ENCODE measurements around the gene CDKL5.

The CDKL5 gene

DNA sequence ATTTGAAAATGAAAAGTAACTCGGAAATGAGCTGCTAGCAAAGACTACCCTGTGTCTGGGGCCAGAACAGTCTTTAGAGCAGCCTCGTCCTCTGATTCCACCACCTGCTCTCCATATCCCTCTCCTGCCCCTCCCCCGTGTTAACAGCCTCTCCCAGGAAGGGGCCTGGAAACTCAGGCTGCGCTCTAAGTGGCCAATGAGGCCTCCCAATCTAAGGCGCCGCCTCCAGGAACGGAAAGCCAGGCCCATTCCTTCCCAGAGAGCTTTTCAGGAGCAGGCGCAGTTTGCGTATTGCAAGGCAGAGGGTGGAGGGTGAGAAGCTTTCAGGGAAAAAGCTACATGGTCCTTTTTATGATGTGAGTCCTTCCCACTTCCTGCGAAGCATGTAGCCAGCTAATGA lies 215.3 kb downstream of the CDKL5 start:
- no peak overlapping the region for H3K4me3 ChIP-seq (ENCODE audit: control insufficient read depth, low read depth, low read length)
- TF ChIP-seq CTCF (conservative IDR thresholded peaks at IDR 0.05; ENCODE audit: control insufficient read depth, insufficient read depth, low read depth, low read length), result no peak
- DNase-seq (ENCODE audit: low read depth), result no peak

DNA sequence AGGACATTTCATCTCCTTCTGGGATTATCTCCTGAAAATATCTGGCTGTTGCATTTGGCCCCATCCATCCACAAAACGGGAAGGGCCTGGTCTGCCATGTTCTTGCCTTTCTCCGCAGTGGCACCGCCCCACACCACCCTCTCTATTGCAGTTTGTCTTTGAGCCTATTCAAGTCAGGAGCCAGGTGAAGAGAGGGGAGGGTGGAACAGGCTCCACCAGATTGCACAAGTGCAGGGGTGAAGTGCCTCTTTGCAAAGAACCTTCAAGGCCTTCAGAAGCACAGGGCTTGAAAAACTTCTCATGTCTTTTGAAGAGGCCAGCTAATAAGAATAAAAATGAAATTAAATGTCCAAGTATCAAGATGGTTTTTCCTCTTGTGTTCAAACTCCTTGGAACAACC lies 217.8 kb downstream of the CDKL5 start:
- H3K4me3 ChIP-seq (ENCODE audit: control insufficient read depth, low read depth, low read length), result no peak overlapping the region
- DNase-seq (ENCODE audit: low read depth), result no peak
- TF ChIP-seq CTCF (conservative IDR thresholded peaks at IDR 0.05; ENCODE audit: control insufficient read depth, insufficient read depth, low read depth, low read length), result no peak

GRCh38 chrX:18643853-18644252 lies 218.4 kb downstream of the CDKL5 start:
- no peak overlapping the region for H3K4me3 ChIP-seq (ENCODE audit: control insufficient read depth, low read depth, low read length)
- no peak for DNase-seq (ENCODE audit: low read depth)
- TF ChIP-seq CTCF (conservative IDR thresholded peaks at IDR 0.05; ENCODE audit: control insufficient read depth, insufficient read depth, low read depth, low read length), result no peak

DNA sequence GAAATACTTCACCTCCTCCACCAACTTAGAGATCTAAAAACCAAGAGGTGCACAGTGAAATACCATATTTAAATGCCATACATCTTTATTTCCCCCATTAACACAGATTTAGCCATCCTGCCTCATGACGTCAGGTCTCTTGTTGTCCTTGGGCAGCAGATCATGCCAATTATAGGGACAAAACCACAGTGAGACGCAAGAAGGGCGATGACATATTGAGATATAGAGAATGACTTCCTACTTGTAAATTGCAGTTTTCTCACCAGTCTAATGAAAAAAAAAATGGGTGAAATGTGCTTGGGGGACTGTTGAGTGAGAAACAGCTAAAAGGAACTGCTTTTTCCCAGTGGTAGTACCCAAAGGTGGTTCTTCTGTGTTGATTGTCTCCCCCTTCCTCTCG lies 222.2 kb downstream of the CDKL5 start:
- H3K4me3 ChIP-seq (ENCODE audit: control insufficient read depth, low read depth, low read length), result no peak overlapping the region
- TF ChIP-seq CTCF (conservative IDR thresholded peaks at IDR 0.05; ENCODE audit: control insufficient read depth, insufficient read depth, low read depth, low read length), result no peak
- no peak for DNase-seq (ENCODE audit: low read depth)

GRCh38 chrX:18649498-18649951 lies 224.1 kb downstream of the CDKL5 start:
- no peak for DNase-seq (ENCODE audit: low read depth)
- H3K4me3 ChIP-seq (ENCODE audit: control insufficient read depth, low read depth, low read length), result no peak overlapping the region
- no peak for TF ChIP-seq CTCF (conservative IDR thresholded peaks at IDR 0.05; ENCODE audit: control insufficient read depth, insufficient read depth, low read depth, low read length)

- no peak overlapping the region for H3K4me3 ChIP-seq (ENCODE audit: control insufficient read depth, low read depth, low read length)
- DNase-seq (ENCODE audit: low read depth), result no peak
- TF ChIP-seq CTCF (conservative IDR thresholded peaks at IDR 0.05; ENCODE audit: control insufficient read depth, insufficient read depth, low read depth, low read length), result no peak
Observed at GRCh38 chrX:18650662-18651061, 225.3 kb downstream of the CDKL5 start.

DNA sequence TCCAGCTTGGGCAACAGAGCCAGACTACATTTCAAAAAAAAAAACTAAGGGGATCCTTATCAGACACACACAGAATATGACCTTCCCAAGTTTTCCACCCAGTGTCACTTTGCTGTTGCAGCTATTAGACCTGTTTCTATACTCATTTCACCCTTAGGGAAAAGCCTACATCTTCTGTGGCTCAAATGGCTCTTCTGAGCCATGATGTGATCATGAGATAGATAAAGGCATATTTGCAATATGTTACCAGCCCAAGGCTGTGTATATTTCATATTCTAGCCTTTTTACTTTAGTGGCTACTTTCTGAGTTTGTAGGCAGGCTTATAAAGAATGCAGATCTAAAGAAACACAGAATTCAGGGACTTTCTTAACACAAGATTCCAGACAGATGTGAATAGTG lies 227.2 kb downstream of the CDKL5 start:
- no peak overlapping the region for H3K4me3 ChIP-seq (ENCODE audit: control insufficient read depth, low read depth, low read length)
- no peak for DNase-seq (ENCODE audit: low read depth)
- no peak for TF ChIP-seq CTCF (conservative IDR thresholded peaks at IDR 0.05; ENCODE audit: control insufficient read depth, insufficient read depth, low read depth, low read length)

Data from fibroblast of mammary gland (primary cell).